Natural killer cell (primary cell): Measurements from ENCODE around the gene FBLN1. TPM values are rescaled to one million over a fixed set of nuclear protein-coding genes. Genes with fewer than 3 reads are reported as not detected.

Experiments
- ATAC-seq, 3 donors: fragments of 150-1000 bp in 2 of 3; fragments of 200-7000 bp in 1 of 3; cut with Tn5 transposase; 1 replicate in 1 of 3; 2 replicates in 2 of 3; pipeline ENCODE4 v1.10.0; 2021; ENCODE audit warnings: mild to moderate bottlenecking in 2 of 3, moderate library complexity in 2 of 3
- DNase-seq, 2 donors: peaks; one replicate each; pipeline versions ENCODE4 v3.0.0 to v3.0.0-alpha.2; 2013 to 2021; ENCODE audit warnings: mixed read lengths in 1 of 2
- H3K27ac ChIP-seq: one replicate; pipeline ENCODE4 v1.5.1; 2013; ENCODE audit warnings: mild to moderate bottlenecking, low read length
- H3K27me3 ChIP-seq: one replicate; pipeline ENCODE4 v1.6.1; 2013; ENCODE audit warnings: low read length; ENCODE audit not compliant: control insufficient read depth, insufficient read depth
- H3K36me3 ChIP-seq: one replicate; pipeline ENCODE4 v1.6.1; 2013; ENCODE audit warnings: low read length; ENCODE audit not compliant: control insufficient read depth, insufficient read depth
- H3K4me1 ChIP-seq: one replicate; pipeline ENCODE4 v1.6.1; 2013; ENCODE audit warnings: low read length; ENCODE audit not compliant: control insufficient read depth, insufficient read depth
- H3K4me3 ChIP-seq: one replicate; pipeline ENCODE4 v1.5.1; 2013; ENCODE audit warnings: low read length
- H3K9me3 ChIP-seq: one replicate; pipeline ENCODE4 v1.6.1; 2013; ENCODE audit warnings: low read length; ENCODE audit not compliant: control insufficient read depth, insufficient read depth
- H3K27ac Mint-ChIP-seq, 2 donors: one replicate each; pipeline ENCODE4 v1.8.0; 2022; ENCODE audit warnings: mild to moderate bottlenecking in 2 of 2, mixed read lengths in 2 of 2, moderate library complexity in 1 of 2
- H3K27me3 Mint-ChIP-seq, 2 donors: one replicate each; pipeline ENCODE4 v1.8.0; 2022; ENCODE audit warnings: low read depth in 2 of 2, mixed read lengths in 2 of 2
- H3K36me3 Mint-ChIP-seq: one replicate; pipeline ENCODE4 v1.8.0; 2022; ENCODE audit warnings: mixed read lengths
- H3K4me1 Mint-ChIP-seq, 2 donors: one replicate each; pipeline ENCODE4 v1.8.0; 2022; ENCODE audit warnings: mixed read lengths in 2 of 2
- H3K4me3 Mint-ChIP-seq: one replicate; pipeline ENCODE4 v1.8.0; 2022; ENCODE audit warnings: mild to moderate bottlenecking, moderate library complexity, mixed read lengths
- H3K9me3 Mint-ChIP-seq, 2 donors: one replicate each; pipeline ENCODE4 v1.8.0; 2022; ENCODE audit warnings: mixed read lengths in 2 of 2
- CTCF ChIP-seq: fragments of 200-600 bp; IDR thresholded peaks from one replicate; pipeline ENCODE4 v1.8.0; 2022; ENCODE audit warnings: antibody characterized with exemption
- WGBS: methylation state at CpG from one replicate; pipeline ENCODE4 v1.1.7; 2013; ENCODE audit warnings: missing lambda C conversion rate; ENCODE audit not compliant: insufficient coverage; 5-methylcytosine and 5-hydroxymethylcytosine counted together
- intact Hi-C: fragments of 100-400 bp; cut with micrococcal nuclease; formaldehyde crosslinking; loops from one replicate; pipeline ENCODE4 v1.14.2; 2022
- total RNA-seq, 4 donors: library from RNA; stranded (reverse); fragments of 120-200 nt in 1 of 4; gene quantifications; one replicate each; pipeline versions ENCODE4 v1.2.3 to v1.2.4, GENCODE V29; 2013 to 2022

The FBLN1 gene
- total RNA-seq, 3 donors from 2014 or later (not counting 1 experiment from before 2014, with no cell fraction given), result 0.58 TPM; not detected in 2

GRCh38 chr22:45531441-45532234 lies 29.0 kb downstream of the FBLN1 start:
- intact Hi-C loops, result no loop called here
- no peaks in the 10 kb centered on the region for H3K9me3 Mint-ChIP-seq
- no peaks in the 10 kb centered on the region for H3K36me3 Mint-ChIP-seq
- no peaks in the 10 kb centered on the region for H3K9me3 ChIP-seq
- no peaks in the 10 kb centered on the region for H3K4me1 ChIP-seq
- no peak for TF ChIP-seq CTCF
- DNase-seq (no peak), ATAC-seq (no peak)
- no peak overlapping the region for H3K4me3 ChIP-seq
- 70% methylated on average over 9 of the region's 9 CpGs for WGBS
- no peak overlapping the region for H3K27ac ChIP-seq
- no peaks in the 10 kb centered on the region for H3K4me1 Mint-ChIP-seq
- no peak overlapping the region for H3K4me3 Mint-ChIP-seq
- H3K27me3 ChIP-seq, result no peaks in the 10 kb centered on the region
- no peak overlapping the region for H3K27ac Mint-ChIP-seq
- H3K27me3 Mint-ChIP-seq, result no peaks in the 10 kb centered on the region
- no peaks in the 10 kb centered on the region for H3K36me3 ChIP-seq

- Mint-ChIP-seq H3K27me3 (no peaks in the 10 kb centered on the region), H3K4me1 (no peaks in the 10 kb centered on the region), H3K4me3 (no peak overlapping the region), H3K9me3 (no peaks in the 10 kb centered on the region), H3K36me3 (no peaks in the 10 kb centered on the region), H3K27ac (no peak overlapping the region)
- ATAC-seq (no peak), DNase-seq (no peak)
- TF ChIP-seq CTCF, result no peak
- Histone ChIP-seq H3K36me3 (no peaks in the 10 kb centered on the region), H3K4me1 (no peaks in the 10 kb centered on the region), H3K27ac (no peak overlapping the region), H3K9me3 (no peaks in the 10 kb centered on the region), H3K27me3 (no peaks in the 10 kb centered on the region), H3K4me3 (no peak overlapping the region)
- intact Hi-C loops, result no loop called here
- 59% methylated on average over 3 of the region's 3 CpGs for WGBS
Measured at GRCh38 chr22:45532235-45532631, 29.6 kb downstream of the FBLN1 start.

GRCh38 chr22:45533703-45534102 lies 31.0 kb downstream of the FBLN1 start:
- ATAC-seq (no peak), DNase-seq (no peak)
- H3K4me3 Mint-ChIP-seq, result no peak overlapping the region
- WGBS, result 94% methylated on average over 17 of the region's 17 CpGs
- TF ChIP-seq CTCF, result no peak
- no peaks in the 10 kb centered on the region for H3K27me3 ChIP-seq
- peaks cover 2 to 7% of the 10 kb centered on the region in 2 donors for H3K27me3 Mint-ChIP-seq
- no peaks in the 10 kb centered on the region for H3K36me3 ChIP-seq
- H3K36me3 Mint-ChIP-seq, result no peaks in the 10 kb centered on the region
- H3K4me1 ChIP-seq, result no peaks in the 10 kb centered on the region
- no peak overlapping the region for H3K27ac ChIP-seq
- H3K4me3 ChIP-seq, result no peak overlapping the region
- H3K9me3 Mint-ChIP-seq, result no peaks in the 10 kb centered on the region
- intact Hi-C loops, result no loop called here
- H3K4me1 Mint-ChIP-seq, result no peaks in the 10 kb centered on the region
- no peak overlapping the region for H3K27ac Mint-ChIP-seq
- no peaks in the 10 kb centered on the region for H3K9me3 ChIP-seq
